HG02610 (cell line): ENCODE measurements around the gene TNIK.
"Not testable (repeated sequence)": the region's sequence is repeated elsewhere in the genome, so short reads cannot be mapped to it uniquely, and the experiment has no call there.

Experiments
- ATAC-seq: cut with Tn5 transposase; IDR thresholded peaks from one replicate; pipeline ENCODE4 v1.9.1; 2021; ENCODE audit warnings: mild to moderate bottlenecking, moderate library complexity; ENCODE audit not compliant: unreplicated experiment

Gene TNIK

DNA sequence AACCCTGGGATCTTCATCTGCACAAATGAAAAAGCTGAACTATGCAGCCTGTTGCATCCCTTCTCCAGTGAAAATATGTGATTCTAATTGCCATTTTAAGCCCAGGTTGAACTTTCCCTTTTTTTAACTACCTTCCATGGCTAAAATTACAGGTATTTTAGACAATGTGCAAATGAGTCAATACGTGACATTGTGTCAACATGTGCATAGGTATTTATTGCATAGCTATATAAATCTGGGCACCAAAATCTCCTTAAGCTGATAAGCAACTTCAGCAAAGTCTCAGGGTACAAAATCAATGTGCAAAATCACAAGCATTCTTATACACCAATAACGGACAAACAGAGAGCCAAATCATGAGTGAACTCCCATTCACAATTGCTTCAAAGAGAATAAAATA is 37.4 kb downstream of the TNIK start:
- not testable (repeated sequence) for ATAC-seq

DNA sequence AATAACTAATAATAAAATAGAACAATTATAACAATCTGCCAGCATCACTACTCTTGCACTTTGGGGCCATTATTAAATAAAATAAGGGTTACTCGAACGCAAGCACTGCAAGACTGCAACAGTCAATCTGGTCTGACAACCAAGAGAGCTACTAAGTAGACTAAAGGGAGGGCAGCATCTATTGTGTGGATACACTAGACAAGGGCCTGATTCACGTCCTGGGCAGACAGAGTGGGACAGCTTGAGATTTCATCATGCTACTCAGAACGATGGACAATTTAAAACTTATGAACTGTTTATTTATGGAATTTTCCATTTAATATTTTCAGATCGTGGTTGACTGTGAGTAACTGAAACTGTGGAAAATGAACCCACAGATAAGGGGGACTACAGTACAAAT is 39.5 kb downstream of the TNIK start:
- no peak for ATAC-seq

DNA sequence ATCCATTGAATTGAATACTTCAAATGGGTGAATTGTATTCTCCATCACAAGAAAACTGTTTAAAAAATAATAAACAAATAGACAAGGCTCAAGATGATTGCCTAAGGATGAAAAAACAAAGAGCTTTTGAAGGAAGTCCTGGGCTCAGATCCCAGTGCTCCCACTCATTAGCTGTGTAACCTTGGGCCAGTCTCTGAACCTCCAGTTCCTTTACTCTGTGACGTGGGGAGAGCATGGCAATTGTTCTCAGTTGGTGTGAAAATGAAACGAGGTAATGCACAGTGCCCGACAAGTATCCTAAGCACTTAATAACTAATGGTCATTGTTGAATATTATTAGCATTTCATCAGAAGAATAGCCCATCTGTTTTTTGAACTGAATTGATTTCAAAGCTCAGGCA is 40.7 kb downstream of the TNIK start:
- ATAC-seq, result no peak

DNA sequence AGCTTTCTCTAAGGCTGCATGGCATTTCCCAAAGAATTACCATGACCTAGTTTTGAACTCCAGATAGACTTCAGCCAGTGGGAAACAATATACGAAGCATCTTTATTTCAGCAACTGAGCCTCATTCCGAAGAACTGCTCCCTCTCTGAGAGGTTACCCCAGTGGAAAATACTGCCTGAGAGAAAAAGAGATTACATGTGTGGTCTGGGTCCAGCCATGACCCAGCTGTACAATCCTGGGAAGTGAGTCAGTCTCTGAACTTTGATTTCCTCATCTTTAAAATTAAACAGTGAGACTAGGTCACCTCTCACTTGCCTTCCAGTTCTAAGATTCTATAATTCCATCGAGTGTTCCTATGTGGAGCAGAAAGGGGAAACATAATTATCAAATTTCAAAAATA is 42.4 kb downstream of the TNIK start:
- ATAC-seq, result no peak

DNA sequence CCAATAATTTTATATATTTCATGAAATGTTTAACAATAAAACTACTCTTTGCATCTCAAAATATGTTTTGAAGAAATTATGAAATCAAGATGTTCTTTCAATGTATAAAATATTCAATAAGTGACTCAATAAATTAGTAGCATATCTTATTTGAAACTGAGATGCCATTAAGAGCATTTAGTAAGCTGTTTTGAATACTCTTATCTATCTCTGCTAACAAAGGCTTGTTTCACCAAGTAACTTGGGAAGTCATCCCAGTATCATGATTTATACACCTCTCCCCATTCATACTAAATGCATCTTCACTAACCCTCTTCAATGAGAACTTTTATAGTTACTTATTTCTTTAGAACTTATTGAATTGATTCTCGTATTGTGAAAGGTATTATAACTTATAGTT is 43.1 kb downstream of the TNIK start:
- ATAC-seq, result no peak

DNA sequence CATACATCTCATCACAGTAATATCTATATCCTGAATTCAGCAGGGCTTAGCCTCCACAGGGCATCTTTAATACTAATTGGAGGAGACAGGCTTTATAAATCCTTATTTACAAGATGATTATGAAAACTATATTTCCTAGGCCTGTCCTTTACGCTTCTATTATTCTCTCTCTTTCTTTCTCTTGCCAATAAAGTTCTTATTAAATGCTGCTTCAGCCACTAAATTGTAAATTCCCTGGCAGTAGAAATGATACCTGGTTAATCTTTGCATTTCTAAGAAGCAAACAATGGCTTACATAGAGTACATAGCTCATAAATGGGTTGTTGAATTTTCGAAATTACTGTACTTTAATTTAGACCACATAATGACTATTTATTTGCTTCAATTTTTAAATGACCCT is 43.5 kb downstream of the TNIK start:
- ATAC-seq, result no peak

DNA sequence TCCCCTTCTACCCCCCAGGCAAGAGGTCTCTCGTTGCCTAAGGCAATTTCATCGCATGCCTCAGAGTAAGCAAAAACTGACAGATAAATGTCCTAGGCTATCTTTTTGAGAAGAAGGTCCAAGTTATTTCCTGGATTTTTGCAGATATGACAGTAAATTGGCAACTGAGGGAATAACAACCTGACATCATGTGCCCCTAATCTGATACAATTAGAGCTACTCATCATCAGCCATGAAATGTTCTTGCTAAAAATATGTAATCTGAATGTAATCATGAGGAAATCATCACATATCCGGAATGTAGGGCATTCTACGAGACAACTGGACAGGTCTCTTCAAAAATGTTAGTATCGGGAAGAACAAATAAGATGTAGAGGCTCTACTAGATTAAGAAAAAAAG is 44.1 kb downstream of the TNIK start:
- no peak for ATAC-seq

DNA sequence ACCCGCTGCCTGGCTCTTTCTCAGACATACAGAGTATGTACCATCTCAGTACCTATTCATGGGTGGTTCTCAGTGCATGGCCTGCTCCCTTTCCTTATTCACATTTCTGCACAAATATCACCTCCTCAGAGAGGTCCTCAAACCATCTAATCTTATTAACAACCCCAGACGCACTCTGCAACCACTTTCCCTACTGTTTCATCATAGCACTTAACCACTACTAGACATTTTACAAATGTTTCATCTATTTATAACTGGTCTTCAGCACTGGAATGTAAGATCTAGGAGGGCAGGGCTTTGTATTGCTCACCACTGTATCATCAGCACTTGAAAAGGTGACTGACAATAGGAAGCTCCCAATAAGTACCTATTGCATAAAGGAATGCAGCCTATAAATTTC is 45.1 kb downstream of the TNIK start:
- no peak for ATAC-seq

DNA sequence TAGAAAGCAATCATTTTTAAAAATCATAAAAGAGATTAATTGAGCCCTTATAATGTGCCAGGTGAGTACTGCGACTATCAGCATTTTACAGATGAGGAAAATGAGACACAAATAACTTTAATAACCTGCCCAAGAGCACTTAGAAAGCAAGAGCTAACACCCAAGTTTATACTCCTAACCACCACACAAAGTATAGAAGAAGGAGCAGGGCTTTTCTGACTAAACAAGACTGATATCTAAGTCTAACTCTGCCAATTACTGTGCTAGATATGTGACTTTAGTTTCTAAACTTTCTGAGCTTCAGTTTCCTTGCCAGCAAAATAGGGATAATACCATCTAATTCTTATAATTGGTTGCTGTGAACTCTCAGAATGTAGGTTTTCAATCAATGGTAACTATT is 47.7 kb downstream of the TNIK start:
- ATAC-seq, result no peak

DNA sequence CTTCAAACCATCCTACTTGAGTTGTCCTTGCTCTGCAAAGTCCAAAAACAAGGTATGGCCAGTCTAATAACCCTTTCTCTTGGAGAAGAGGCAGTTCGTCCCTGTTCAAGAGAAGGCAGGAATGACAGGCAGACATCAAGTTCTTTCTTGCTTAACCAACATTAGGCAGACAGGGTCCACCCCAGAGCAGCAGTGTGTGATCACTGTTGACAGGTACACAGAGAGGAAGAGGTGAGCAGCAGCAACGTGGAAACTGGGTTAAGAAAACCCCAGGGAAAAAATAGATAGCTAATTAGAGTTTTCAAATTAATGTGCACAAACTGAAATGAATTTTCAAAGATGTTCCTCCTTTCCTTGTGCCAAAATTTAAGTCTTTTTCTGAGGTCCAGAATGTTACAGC is 48.2 kb downstream of the TNIK start:
- ATAC-seq, result no peak

DNA sequence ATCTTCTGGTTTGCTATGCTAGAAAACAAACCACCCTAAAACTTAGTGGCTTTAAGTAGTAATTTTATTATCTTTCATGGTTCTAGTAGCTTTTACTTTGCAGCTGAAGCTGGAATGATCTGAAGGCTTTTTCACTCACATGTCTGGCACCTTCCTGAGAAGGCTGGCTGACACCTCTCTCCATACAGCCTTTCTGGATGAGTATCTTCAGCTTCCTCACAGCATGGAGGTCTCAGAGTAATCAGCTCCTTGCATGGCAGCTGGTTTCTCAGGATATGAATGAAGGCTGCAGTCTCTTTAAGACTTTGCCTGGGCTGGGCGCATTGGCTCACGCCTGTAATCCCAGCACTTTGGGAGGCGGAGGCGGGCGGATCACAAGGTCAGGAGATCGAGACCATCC is 50.0 kb downstream of the TNIK start:
- no peak for ATAC-seq

DNA sequence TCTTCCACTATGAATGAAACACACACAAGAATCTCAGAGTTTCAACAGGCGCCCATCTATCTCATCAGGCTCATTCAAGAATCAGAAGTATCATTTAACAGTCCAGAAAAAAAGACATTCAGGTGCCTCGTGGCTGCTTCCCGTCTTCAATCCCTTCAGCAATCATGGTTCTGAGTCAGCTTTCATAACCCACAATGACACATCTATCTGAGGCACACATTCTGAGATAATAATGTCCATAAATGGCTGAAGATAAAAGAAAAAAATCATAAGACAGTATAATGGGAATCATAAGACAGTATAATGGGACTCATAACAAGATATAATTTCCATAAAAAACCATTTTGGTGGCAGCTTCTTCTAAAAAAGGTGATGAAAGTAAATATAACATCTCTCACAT is 52.4 kb downstream of the TNIK start:
- ATAC-seq, result no peak

DNA sequence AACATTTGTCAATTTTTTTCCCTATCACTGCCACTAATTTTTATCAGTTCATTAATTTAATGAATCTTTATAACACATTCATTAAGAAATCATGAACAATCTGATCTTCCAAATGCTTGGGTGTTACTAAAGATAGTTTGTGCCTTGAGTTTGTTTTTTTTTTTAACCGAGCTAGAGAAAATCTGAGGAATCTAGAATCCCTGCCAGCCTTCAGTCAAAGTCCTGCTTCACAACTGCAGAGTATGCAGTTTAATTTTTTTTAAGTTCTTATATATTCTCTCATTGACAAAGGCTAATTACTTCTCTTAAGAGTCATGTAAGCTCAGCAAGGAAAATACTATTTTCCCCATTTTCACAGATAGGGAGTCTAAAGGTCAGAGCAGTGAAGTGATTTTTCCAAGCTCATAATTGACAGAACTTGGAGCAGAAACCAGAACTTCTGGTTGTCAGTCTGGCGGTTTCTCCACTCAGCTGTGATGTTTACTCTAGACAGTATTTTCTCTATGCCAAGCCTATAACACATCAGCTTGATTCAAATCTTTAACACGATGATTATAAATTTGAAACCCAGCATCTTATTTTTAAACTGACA is 55.7 kb downstream of the TNIK start:
- no peak for ATAC-seq

DNA sequence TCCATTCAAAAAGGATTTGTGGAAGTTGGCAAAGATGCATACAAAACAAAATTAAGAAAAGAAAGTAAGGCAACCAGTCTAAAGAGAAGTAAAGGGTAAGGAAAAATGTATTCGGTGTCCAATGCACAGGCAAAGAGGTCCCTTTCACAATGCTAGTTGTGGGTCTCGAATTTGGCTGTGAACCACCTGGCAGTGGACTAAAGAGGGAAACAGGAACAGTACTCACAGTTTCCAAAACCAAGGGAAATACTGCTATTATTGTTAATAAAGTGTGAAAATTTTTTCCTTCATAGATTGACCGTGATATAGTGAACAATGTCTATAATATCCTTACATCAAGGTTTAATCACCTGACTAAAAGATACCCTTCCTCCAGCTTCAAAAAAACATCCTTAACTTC is 57.9 kb downstream of the TNIK start:
- no peak for ATAC-seq

DNA sequence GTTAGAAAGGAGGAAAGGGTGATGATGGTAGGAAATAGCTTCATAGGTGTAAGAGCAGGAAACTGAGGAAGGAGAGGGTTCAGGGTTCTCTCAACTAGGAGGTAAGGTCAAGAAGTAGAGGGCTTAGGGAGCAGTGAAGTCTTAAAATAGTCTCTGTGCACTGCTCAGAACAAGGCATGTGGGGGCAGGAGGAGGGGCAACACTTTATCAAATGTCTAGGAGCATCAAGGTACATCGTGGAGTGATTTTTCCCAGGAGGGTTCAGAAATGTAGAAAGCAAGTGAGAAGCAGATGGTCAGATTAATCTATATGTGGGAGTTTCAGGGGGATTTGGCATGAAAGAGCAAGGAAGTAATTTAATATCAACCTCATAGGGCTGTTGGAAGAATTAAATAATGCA is 58.8 kb downstream of the TNIK start:
- ATAC-seq, result no peak

DNA sequence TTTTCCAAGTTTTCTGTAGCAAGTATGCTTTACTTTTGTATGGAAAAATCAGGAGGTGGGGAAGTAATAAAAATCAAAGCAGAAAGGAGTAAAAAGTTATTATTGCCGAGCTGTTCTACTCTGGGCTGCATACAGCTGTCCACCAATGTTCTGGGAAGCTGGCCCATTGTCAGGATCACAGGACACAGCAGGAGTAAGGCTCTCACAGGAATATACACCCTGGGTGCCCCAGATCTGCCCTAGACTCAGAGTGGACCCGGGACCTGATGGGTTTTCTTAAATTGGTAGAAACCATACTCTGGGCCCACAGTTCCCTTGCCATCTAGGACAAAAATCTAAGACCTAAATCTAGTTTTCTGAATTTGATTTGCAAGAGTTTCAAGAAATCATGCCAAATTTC is 60.4 kb downstream of the TNIK start:
- ATAC-seq, result no peak

DNA sequence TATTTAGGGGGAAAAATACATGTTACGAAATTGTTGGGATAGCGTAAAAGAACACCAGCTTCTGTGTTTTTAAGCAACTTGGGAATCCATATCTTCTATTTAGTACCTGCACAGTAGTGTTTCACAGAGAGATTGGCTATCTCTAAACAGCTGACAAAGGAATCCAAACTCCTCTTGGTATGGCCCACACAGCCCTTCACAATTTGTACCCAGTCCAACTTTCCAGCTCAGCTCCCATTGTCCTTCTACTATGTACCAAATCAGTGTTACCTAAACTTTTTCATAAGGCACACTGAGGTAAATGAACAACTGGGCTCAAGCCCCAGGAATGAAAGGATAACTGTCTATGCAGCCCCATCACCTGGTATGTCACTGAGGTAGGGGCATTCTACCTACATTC is 61.9 kb downstream of the TNIK start:
- ATAC-seq, result no peak

DNA sequence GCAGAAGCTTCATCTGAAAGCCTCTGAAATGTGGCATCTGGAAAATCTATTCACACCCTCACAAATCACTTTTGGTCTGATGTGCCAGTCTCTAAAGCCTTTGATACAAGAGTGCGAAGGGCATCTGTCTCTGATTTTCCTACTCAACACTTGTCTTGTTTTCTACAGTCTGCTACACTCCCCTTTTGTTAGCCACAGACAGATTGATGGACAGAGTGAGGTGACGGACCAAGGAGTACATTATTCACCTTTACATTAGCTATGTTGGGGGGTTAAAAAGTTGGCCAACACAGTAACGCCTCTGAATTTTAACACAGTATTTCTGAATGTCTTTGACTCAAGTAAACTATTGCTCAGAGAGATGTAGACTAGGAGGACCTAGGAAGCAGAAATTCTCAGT is 63.1 kb downstream of the TNIK start:
- no peak for ATAC-seq

DNA sequence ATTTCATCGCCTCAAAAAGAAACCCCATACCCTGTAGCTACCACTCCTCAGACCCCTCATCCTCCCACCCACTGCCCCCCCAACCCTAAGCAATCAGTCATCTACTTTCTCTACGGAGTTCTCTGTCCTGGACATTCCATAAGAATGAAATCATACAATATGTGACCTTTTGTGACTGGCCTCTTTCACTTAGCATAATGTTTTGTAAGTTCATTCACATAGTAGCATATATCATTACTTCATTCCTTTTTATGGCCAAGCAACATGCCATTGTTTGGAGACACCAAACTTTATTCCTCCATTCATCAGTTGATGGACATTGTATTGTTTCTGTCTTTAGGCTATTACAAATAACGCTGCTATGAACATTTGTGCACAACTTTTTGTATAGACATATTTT is 64.2 kb downstream of the TNIK start:
- no peak for ATAC-seq

DNA sequence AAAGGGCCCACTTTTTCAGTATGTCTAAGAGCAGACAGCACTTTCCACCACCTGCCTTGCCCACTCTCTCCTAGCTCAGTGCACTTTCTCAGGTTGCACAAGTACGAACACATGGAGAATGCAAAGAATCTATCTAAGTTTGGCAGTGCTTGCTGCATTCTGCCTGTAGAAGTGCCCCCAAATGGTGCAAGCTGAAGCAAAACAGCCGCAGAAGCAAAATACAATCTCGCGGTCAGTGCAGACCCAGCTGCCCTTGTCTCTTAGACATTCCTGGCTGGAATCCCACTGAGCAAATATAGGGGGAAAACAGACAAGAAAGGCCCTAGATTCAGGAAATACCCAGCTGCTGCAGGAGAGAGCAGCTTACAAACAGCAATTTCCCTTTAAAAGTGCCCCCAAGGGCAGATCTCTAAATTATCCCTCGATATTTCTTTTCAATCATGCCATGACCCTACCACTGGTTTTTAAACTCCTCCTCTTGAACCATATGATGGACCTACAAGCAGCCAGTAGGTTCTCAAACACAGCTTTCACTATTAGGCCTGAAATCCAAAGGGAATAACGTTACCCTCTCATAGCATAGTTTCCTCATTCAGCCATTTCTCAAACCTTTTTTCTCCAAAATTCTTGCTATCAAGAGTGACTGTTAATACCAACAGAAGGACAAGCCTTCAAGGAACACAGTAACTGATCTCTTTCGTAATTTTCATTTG is 67.0 kb downstream of the TNIK start:
- ATAC-seq, result no peak

DNA sequence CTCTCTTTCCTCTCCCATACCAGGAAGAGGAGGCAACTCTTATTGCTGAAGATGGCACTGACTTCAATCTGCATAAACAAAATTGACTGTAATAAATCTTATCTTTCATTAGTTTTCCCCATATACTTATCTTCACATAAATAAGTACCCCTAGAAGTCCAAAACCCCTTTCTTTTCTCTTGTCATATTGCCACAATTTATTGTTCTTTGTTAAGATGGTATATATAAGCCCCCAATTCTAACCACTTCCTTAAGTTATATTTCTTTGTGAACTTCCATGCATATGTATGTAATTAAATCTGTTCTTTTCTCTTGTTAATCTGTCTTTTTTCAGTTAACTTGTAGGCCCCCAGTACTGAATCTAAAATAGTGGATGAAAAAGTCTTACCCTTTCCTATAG is 68.8 kb downstream of the TNIK start:
- no peak for ATAC-seq

DNA sequence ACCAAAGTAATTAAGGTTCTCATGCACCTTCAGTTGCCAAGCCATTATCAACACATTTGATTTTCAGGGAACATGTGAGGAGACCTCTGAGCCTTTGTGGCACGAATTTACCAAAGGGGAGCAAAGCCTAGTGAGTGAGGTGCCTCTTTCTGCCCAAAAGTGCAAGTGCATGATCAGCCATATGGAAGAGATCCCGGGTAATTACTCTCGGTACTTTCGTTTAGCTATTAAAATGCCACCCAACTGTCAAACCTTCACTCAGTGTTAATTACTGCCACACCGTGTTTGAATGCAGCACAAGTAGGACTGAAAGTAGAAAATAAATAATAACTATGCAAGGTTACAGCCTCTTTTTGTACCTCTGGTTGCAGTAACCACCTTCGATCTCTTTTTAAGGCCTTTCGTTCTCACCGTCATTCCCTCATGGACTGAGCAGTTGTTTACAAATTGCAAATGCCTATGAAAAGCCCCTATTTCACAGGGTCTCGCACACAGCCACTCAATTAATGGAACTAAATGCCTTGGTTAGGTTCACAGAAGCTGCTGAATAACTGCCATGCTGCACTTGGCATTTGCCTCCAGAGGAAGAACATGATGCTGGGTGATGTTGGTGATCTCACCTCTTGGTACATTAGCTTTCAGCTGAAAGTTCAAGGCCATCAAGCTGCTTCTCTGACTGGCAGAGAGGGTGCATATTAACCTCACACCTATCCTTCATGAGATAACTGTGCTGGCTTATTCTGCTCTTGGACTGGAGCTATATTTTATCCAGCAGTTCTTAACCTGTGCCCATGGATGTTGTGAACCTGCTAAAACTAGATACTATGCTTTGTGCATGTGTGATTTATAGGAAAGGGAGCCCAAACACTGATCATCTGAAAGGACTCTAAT is 69.9 kb downstream of the TNIK start:
- ATAC-seq, result no peak
